NT2/D1 (cell line): ENCODE results near the gene ITPKB.

Experiments
- SUZ12 ChIP-seq: IDR thresholded peaks from 2 replicates; pipeline ENCODE4 v1.6.1; 2011; ENCODE audit not compliant: insufficient read length, insufficient read depth; ENCODE audit errors: extremely low read depth
- YY1 ChIP-seq: IDR thresholded peaks from 2 replicates; pipeline ENCODE4 v1.6.1; 2011; ENCODE audit not compliant: insufficient read length, insufficient read depth
- ZNF274 ChIP-seq: IDR thresholded peaks from 2 replicates; pipeline ENCODE4 v1.6.1; 2011; ENCODE audit warnings: mild to moderate bottlenecking, low read depth, low read length

GRCh38 chr1:226610671-226611070, 128.4 kb downstream of the ITPKB start:
- TF ChIP-seq YY1 (no peak), SUZ12 (no peak), ZNF274 (no peak)
